DND-41 (cell line): Measurements from ENCODE around the gene TULP4.

Experiments used
- CTCF ChIP-seq: IDR thresholded peaks from 2 replicates; pipeline ENCODE4 v1.5.1; 2012; ENCODE audit warnings: borderline replicate concordance, low read length, moderate library complexity, mild to moderate bottlenecking; ENCODE audit not compliant: poor library complexity, severe bottlenecking; ENCODE audit errors: extremely low read depth
- EZH2 ChIP-seq: IDR thresholded peaks from 3 replicates; pipeline ENCODE4 v1.6.1; 2012; ENCODE audit warnings: borderline replicate concordance, low read depth, mild to moderate bottlenecking, moderate library complexity, low read length, inconsistent platforms; ENCODE audit not compliant: severe bottlenecking

GRCh38 chr6:158408013-158408412, 95.7 kb downstream of the TULP4 start:
- no peak for TF ChIP-seq CTCF
- TF ChIP-seq EZH2, result no peak
